PC-9 (cell line): Measurements from ENCODE around the gene UNC119. TPM values are rescaled to one million over a fixed set of nuclear protein-coding genes. Genes with fewer than 3 reads are reported as not detected.

Source experiments
- BruUV-seq: library from RNA; stranded (reverse); fragments of 400-500 nt; replicated peaks from 2 replicates; lab custom pipeline; 2021; lab: Mats Ljungman, UMichigan
- CTCF ChIA-PET: fragments of 300-600 bp; sonication (Branson Sonifier 250); formaldehyde crosslinking; loops from one replicate; lab custom pipeline; 2022; ENCODE audit warnings: antibody characterized with exemption; lab: Charles Lee
- POLR2A ChIA-PET: fragments of 300-600 bp; sonication (Branson Sonifier 250); formaldehyde crosslinking; loops from one replicate; lab custom pipeline; 2022; ENCODE audit warnings: antibody characterized with exemption; ENCODE audit not compliant: unreplicated experiment; lab: Charles Lee
- DNase-seq, 2 experiments: peaks; one replicate each; pipeline versions ENCODE4 v3.0.0 to v3.0.0-alpha.2; 2015 to 2022; ENCODE audit warnings: mixed read lengths in 1 of 2
- H2AFZ ChIP-seq: fragments of 200-600 bp; sonication (generic); 2 replicates; pipeline ENCODE4 v1.8.1; 2017; ENCODE audit warnings: antibody characterized with exemption
- H3F3A ChIP-seq: fragments of 200-600 bp; sonication (generic); 2 replicates; pipeline ENCODE4 v1.8.1; 2017; ENCODE audit warnings: antibody characterized with exemption, mild to moderate bottlenecking, low read depth; ENCODE audit not compliant: insufficient read depth
- H3K27ac ChIP-seq: fragments of 200-600 bp; sonication (generic); 2 replicates; pipeline ENCODE4 v1.6.1; 2016; ENCODE audit warnings: mixed run types
- H3K27me3 ChIP-seq: fragments of 200-600 bp; sonication (generic); 2 replicates; pipeline ENCODE4 v1.6.1; 2016; ENCODE audit warnings: low read depth, mixed run types; ENCODE audit not compliant: insufficient read depth
- H3K36me3 ChIP-seq: fragments of 200-600 bp; sonication (generic); 2 replicates; pipeline ENCODE4 v1.6.1; 2016; ENCODE audit warnings: low read depth, mixed run types
- H3K4me1 ChIP-seq: fragments of 200-600 bp; sonication (generic); replicated peaks from 2 replicates; pipeline ENCODE4 v1.6.1; 2016; ENCODE audit warnings: mixed run types; ENCODE audit not compliant: insufficient read depth
- H3K4me2 ChIP-seq: fragments of 200-600 bp; sonication (generic); 2 replicates; pipeline ENCODE4 v1.6.1; 2017; ENCODE audit warnings: mixed run types
- H3K4me3 ChIP-seq: fragments of 200-600 bp; sonication (generic); 2 replicates; pipeline ENCODE4 v1.6.1; 2016; ENCODE audit warnings: mixed run types
- H3K79me2 ChIP-seq: fragments of 200-600 bp; sonication (generic); 2 replicates; pipeline ENCODE4 v1.6.1; 2017; ENCODE audit warnings: low read depth, mixed run types
- H3K9me2 ChIP-seq: fragments of 200-600 bp; sonication (generic); 2 replicates; pipeline ENCODE4 v1.8.1; 2017; ENCODE audit warnings: mild to moderate bottlenecking; ENCODE audit not compliant: insufficient read depth
- H3K9me3 ChIP-seq: fragments of 200-600 bp; sonication (generic); 2 replicates; pipeline ENCODE4 v1.8.1; 2016; ENCODE audit warnings: low read depth; ENCODE audit not compliant: insufficient read depth
- H4K20me1 ChIP-seq: fragments of 200-600 bp; sonication (generic); 2 replicates; pipeline ENCODE4 v1.8.1; 2017; ENCODE audit not compliant: insufficient read depth
- CTCF ChIP-seq: fragments of 200-600 bp; sonication (generic); conservative IDR thresholded peaks from 2 replicates; pipeline ENCODE4 v1.6.1; 2017; ENCODE audit warnings: mixed run types, antibody characterized with exemption, mild to moderate bottlenecking, moderate library complexity
- EZH2 ChIP-seq: fragments of 200-600 bp; sonication (generic); IDR thresholded peaks from 2 replicates; pipeline ENCODE4 v1.8.0; 2017; ENCODE audit warnings: antibody characterized with exemption, low read depth
- intact Hi-C: fragments of 100-400 bp; cut with micrococcal nuclease; formaldehyde crosslinking; loops from one replicate; pipeline ENCODE4 v1.10.0; 2022; ENCODE audit not compliant: unreplicated experiment
- total RNA-seq: library from RNA; stranded (reverse); gene quantifications from 2 replicates; pipeline ENCODE4 v1.2.3, GENCODE V29; 2021

UNC119 gene
- total RNA-seq, 1 experiment from 2014 or later, result 48.8 TPM

- ChIA-PET CTCF (no interaction called here), POLR2A (no interaction called here)
- TF ChIP-seq CTCF (no peak), EZH2 (no peak)
- intact Hi-C loops, result no loop called here
- Histone ChIP-seq H3K9me2 (no peaks in the 10 kb centered on the region), H3K36me3 (peaks cover 4% of the 10 kb centered on the region; the same call in 1 of the 2 replicates), H3K79me2 (peaks cover 5% of the 10 kb centered on the region; the same call in 1 of the 2 replicates), H3K4me1 (peaks cover 7% of the 10 kb centered on the region; the same call in 1 of the 2 replicates), H2AFZ (no peak overlapping the region), H3F3A (peaks cover 7% of the 10 kb centered on the region; the same call in 1 of the 2 replicates), H3K4me2 (no peak overlapping the region), H3K4me3 (no peak overlapping the region), H4K20me1 (peaks cover 8% of the 10 kb centered on the region), H3K27me3 (no peaks in the 10 kb centered on the region), H3K27ac (no peak overlapping the region), H3K9me3 (no peaks in the 10 kb centered on the region)
- no peak for DNase-seq
- BruUV-seq, result no TSS peak
These were observed 2.1 kb upstream of the UNC119 start for GRCh38 chr17:28554565-28554964.

GRCh38 chr17:28553000-28553505 is 629 bp upstream of the UNC119 start:
- no peaks in the 10 kb centered on the region for H3K36me3 ChIP-seq
- H3K27ac ChIP-seq, result no peak overlapping the region
- H2AFZ ChIP-seq, result no peak overlapping the region
- peak overlapping the region; percentile 94 for H3K4me2 ChIP-seq
- peaks cover 8% of the 10 kb centered on the region for H4K20me1 ChIP-seq
- ChIA-PET CTCF (interaction anchor here (0.6 kb wide), 2 partner anchors 60 to 92 kb away, joined by 3 to 11 read pairs; partner anchors contain the start of gene BLTP2), POLR2A (interaction anchor here (0.6 kb wide), 2 partner anchors 36 to 565 kb away, joined by 4 to 12 read pairs; no protein-coding TSS in a partner anchor)
- DNase-seq, result no peak
- peak overlapping the region; percentile 74; the same call in 1 of the 2 replicates for H3K4me3 ChIP-seq
- no peaks in the 10 kb centered on the region for H3K27me3 ChIP-seq
- H3K79me2 ChIP-seq, result peaks cover 5% of the 10 kb centered on the region; the same call in 1 of the 2 replicates
- BruUV-seq, result no TSS peak
- no peak for TF ChIP-seq EZH2
- TF ChIP-seq CTCF, result no peak
- H3F3A ChIP-seq, result peaks cover 7% of the 10 kb centered on the region; the same call in 1 of the 2 replicates
- H3K4me1 ChIP-seq, result peaks cover 7% of the 10 kb centered on the region; the same call in 1 of the 2 replicates
- intact Hi-C loops, result no loop called here
- no peaks in the 10 kb centered on the region for H3K9me2 ChIP-seq
- no peaks in the 10 kb centered on the region for H3K9me3 ChIP-seq

GRCh38 chr17:28551421-28552175 is 826 bp downstream of the UNC119 start:
- BruUV-seq, result no TSS peak
- peak overlapping the region; percentile 74 for H3K4me3 ChIP-seq
- H3K4me2 ChIP-seq, result peak overlapping the region; percentile 94
- ChIA-PET CTCF (no interaction called here), POLR2A (no interaction called here)
- TF ChIP-seq EZH2 (no peak), CTCF (no peak)
- no peaks in the 10 kb centered on the region for H3K9me3 ChIP-seq
- intact Hi-C loops, result no loop called here
- H3K4me1 ChIP-seq, result peaks cover 7% of the 10 kb centered on the region; the same call in 1 of the 2 replicates
- no peak overlapping the region for H3K27ac ChIP-seq
- H3K9me2 ChIP-seq, result no peaks in the 10 kb centered on the region
- peak overlapping the region; percentile 87 for H2AFZ ChIP-seq
- peaks cover 7% of the 10 kb centered on the region; the same call in 1 of the 2 replicates for H3F3A ChIP-seq
- H3K36me3 ChIP-seq, result no peaks in the 10 kb centered on the region
- no peaks in the 10 kb centered on the region for H3K27me3 ChIP-seq
- no peak for DNase-seq
- H4K20me1 ChIP-seq, result peaks cover 8% of the 10 kb centered on the region
- peaks cover 5% of the 10 kb centered on the region; the same call in 1 of the 2 replicates for H3K79me2 ChIP-seq
